Stimulated activated CD8-positive, alpha-beta memory T cell treated with anti-CD3 and anti-CD28 coated beads, Interleukin-2, amount 100 ng/mL, for 1 hour (primary cell): ENCODE data around the gene EYA2.
"Not testable (repeated sequence)": the region's sequence is repeated elsewhere in the genome, so short reads cannot be mapped to it uniquely, and the experiment has no call there.

Source experiments
- DNase-seq, 2 donors: peaks; one replicate each; pipeline ENCODE4 v3.0.0-alpha.2; 2020; ENCODE audit warnings: low read depth in 2 of 2

EYA2 gene

DNA sequence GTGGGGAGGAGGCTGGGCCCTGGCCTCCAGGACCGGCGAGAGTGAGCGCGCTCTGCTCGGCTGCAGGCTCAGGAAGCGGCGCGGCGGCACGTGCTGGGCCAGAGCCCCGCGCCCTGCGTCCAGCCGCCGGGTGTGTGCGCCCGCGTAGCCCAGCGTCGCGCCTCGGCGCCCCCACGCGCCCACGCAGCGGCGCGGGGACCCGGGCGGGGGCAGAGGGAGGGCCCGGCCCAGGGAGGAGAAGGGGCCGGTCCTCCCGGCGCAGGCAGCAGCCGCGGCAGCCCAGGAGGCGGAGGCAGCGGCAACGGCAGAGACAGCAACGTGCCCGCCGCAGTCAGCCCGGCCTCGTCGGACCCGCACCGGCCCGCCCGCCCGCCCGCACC lies at the start of gene EYA2:
TSS of gene EYA2 (plus strand) at position 265 of the 380 bp plus-strand sequence. CDS start 95,168 bp downstream, outside the sequence.
- DNase-seq = no peak

GRCh38 chr20:46844965-46845364 lies 49.7 kb upstream of the EYA2 start:
- DNase-seq = no peak

DNA sequence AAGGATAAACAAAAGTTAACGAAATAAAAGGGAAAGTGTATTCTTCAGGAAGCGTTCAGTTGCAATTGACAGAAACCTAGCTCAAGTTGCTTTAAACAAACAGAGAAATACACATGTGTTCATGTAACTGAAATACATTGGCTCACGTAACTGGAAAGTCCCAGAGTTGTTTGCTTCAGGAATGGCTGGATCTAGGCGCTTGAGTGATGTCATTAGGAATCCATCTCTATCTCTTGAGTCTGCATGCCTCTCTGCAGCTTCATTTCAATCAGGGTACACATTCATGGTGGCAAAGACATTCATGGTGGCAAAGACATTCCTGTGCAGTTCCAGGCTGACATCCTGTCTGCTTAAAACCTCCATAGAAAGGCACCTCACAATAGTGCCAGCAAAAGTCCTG lies 45.4 kb upstream of the EYA2 start:
- no peak for DNase-seq

DNA sequence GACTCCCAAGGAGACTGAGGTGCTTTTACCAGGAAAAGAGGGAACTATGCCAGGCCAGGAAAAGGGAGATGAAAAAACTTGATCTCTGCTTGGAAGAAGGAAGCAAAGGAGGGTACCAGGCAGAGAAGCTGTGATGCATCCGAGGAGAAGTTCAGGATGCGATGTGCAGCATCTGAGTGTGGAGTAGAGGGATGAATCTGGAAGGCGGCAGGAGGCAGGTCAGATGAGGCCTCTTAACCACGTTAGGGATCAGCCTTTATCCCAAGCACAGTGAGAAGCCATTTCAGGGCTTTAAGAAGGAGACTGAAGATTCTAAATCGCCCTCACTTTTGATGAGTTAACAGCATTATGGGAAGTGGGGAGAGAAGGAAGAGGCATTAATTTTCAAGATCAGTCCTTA lies 44.9 kb upstream of the EYA2 start:
- no peak for DNase-seq

- DNase-seq = no peak
Observed at GRCh38 chr20:46850416-46850815, 44.2 kb upstream of the EYA2 start.

- no peak for DNase-seq
Observed at GRCh38 chr20:46850896-46851295, 43.7 kb upstream of the EYA2 start.

DNA sequence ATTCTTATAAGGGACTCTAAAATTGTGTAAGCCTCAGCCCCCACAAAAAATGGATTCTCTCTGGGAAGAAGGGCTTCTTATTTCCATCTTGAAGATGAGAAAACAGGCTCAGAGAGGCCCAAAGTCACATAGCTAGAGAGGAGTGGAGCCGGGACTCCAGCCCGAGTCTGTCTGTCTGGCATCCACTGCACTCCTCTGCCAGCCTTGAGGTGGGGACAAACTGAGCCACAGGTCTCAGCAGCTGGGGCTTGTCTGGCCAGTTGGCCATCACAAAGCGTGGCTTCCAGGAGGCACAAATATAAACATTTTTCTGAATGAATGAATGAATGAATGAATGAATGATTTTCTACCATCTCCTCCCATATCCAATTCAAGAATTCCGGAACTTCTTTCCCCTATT lies 42.9 kb upstream of the EYA2 start:
- no peak for DNase-seq

DNA sequence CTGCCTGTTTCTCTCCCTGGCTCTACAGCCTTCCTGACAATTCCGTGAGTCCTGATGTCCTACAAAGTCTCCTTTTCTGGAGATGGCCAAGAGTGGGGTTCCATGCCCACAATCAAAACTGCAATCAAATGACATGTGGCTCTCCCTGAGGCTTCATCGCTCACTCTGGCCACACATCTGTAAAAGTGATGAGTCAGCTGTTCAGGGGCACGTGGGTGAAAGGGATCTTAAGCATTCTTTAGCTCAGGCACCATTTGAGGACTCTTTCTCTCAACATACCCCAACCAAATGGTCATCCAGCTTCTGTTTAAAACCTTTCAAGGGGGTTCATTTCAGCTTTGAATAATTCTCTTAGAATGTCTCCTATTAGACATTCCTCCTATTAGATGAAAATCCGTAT lies 42.3 kb upstream of the EYA2 start:
- no peak for DNase-seq

GRCh38 chr20:46853926-46854325 lies 40.7 kb upstream of the EYA2 start:
- DNase-seq = no peak

GRCh38 chr20:46857061-46857831 lies 37.4 kb upstream of the EYA2 start:
- no peak for DNase-seq

DNA sequence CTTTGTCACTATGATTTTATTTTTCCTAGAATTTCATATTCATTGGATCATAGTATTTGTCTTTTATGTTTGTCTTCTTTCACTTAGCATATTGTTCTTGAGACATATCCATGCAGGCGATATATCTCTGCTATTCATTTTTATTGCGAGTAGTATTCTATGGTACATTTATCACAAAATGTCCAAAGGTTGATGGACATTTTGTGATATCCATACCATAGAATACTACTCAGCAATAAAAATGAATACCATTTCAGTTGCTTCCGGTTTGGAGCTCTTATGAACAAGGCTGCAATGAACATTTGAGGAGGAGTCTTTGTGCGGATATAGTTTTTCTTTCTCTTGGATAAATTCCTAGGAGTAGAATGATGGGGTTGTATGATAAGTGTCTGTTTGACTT lies 28.8 kb upstream of the EYA2 start:
- DNase-seq = no peak

GRCh38 chr20:46870041-46870440 lies 24.6 kb upstream of the EYA2 start:
- no peak for DNase-seq

GRCh38 chr20:46872328-46873211 lies 22.1 kb upstream of the EYA2 start:
- no peak for DNase-seq

- DNase-seq = no peak
Observed at GRCh38 chr20:46875059-46875458, 19.6 kb upstream of the EYA2 start.

DNA sequence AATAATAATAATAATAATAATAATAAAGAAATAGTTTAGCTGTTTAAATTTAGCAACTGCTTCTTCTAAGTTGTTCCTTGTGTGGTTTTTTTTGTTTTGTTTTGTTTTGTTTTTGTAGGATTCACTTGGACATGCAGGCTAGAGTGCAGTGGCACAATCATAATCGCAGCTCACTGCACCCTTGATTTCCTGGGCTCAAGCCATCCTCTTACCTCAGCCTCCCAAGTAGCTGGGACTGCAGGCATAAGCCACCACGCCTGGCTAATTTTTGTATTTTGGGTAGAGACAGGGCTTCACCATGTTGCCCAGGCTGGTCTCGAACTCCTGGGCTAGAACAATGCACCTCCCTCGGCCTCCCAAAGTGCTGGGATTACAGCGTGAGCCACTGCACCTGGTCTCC lies 15.3 kb upstream of the EYA2 start:
- no peak for DNase-seq

DNA sequence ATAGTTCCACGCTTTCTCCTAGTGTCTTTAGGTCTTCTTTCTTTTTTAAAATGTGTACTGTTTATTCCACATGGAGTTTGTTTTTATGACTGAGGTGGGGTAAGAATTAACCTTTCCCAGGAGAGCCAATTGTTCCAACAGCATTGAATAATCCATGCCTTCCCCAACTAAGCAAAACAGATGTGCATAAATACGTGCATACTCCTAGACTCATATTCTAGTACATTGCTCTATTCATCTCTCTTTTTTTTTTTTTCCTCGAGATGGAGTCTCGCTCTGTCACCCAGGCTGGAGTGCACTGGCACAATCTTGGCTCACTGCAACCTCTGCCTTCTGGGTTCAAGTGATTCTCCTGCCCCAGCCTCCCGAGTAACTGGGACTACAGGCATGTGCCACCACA lies 14.7 kb upstream of the EYA2 start:
- not testable (repeated sequence) for DNase-seq

- no peak for DNase-seq
Observed at GRCh38 chr20:46883892-46884291, 10.8 kb upstream of the EYA2 start.

DNA sequence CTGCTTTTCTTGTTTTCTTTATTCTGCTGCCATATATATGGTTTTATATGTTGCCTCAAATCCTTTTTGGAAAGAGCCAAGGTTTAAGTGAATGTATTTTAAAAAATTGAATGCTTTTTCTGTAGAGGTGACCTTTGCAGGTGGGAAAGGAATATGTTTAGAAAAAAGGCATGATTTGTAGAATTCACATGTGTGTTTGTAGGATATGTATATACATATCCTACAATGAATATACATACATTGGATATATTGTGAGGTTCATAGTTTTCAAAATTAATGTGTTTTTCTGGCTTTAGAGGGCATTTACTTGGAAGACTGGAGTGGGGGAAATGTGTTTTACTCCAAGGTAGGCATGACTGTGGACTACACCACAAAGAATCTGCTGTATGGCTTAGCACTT lies 4.0 kb upstream of the EYA2 start:
- no peak for DNase-seq

DNA sequence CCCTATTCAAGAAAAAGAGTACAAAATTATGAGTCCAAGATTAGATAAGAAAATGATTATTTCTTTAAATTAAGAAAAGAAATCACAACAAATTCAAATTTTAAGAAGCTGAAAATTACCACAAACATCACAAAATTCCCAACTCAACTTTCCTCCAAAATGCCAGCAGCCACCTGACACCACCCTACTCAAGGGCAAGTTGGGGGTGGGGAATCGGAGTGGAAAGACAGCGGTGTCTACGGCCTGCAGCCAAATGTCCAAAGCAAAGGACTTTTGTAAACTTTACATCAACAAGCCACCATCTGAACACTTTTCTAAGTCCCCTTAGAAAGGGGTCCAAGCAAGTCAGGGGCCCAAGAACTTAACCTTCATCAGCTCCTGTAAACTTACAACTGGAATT lies 1.6 kb upstream of the EYA2 start:
- no peak for DNase-seq

DNA sequence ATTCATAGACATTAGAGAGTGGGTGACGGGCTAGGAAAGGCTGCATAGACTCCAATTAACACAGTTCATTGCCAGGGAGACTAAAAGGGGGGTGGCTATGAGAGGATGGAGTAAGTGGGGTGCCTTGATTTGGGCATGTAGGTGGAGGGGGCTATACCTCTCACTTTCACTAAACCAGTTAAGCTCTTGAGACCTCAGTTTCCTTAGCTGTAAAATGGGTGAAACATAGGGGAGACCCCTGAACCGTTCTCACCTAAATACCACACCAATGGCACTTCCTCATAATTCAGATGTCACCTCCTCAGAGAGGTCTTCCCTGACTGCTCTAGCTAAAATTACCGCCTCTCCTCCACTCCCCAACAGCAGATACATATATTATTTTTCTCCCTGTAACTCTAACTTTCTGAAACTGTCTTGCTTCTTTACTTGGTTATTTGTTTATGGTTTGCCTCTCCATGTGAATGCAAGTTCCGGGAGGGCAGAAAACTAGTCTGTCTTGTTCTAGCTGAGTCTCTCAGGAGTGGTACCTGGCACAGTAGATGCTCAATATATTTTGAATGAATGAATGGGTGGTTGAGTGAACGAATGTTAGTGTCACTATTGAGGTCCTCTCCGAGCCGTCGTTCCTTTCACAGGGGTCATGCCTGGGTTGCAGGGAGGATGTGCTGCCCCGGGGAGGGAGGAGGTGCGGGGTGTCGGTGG lies 615 bp upstream of the EYA2 start:
- DNase-seq = no peak

DNA sequence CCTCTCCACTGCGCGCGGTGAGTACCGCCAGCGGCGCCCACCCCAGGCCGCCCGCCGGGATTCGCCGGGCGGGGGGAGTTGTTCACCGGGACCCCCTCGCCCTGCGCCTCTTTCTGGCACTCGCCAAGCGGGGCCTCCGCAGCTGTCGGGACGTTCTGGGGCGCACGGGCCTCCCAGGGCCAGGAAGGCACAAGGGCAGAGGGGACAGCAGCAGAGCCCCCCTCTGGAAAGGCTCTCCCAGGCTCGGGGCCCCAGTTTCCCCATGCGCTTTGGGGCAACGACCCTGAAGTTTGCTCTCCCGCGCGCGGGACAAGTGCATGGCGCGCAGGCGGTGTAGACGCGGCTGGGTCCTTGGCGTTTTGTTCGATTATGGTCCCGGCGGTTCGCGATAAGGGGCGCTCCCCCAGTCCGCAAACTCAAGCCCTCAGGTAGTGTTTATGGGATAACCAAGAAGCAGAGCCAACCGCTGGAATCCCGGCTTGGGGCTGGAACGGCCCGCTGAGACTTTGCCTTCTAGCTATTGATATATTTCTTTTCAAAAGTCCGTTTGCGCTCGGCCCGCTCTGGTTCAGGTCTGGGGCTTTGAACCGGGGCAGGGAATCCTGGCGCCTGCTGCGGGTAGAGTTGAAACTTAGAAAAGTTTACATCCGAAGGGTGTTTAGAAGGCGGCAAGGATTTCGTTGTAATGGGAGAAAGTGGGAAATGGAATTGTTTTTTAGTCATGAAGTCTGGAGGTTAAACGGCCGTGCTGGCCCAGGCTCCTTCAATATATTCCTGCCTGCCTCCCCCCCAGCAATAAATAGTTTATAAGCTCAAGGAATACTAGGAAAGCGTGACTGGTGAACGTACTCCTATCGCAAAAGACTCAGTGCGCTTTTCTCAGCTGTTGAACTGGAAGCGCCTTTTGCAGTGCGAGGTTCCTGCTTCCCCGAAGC lies 595 bp downstream of the EYA2 start:
- DNase-seq = no peak

DNA sequence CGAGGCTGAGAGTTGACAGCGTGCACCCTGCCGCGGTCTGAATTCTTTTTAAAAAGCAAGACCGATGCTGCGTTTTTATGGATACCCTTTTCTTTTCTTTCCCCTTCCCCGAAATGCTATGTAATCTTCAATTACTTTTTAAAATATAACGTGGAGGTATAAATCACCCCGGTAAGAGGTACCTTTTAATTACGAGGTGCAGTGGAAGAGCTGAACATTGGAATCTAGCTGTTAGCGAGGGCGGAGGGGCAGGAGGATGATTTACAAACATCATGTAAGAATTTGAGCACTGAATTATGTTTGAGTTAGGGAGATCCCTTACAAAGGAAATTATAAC lies 1.2 kb downstream of the EYA2 start:
- DNase-seq = no peak
